Type B pancreatic cell (in vitro differentiated cells): Measurements from ENCODE around the gene DEDD. TPM values are rescaled to one million over a fixed set of nuclear protein-coding genes. Genes with fewer than 3 reads are reported as not detected.

ENCODE experiments used
- DNase-seq: peaks from one replicate; pipeline ENCODE4 v3.0.0; 2021; ENCODE audit warnings: mixed read lengths; ENCODE audit not compliant: unreplicated experiment; ENCODE audit errors: extremely low spot score
- H3K27ac Mint-ChIP-seq: 2 replicates; pipeline ENCODE4 v1.8.0; 2021; ENCODE audit warnings: mild to moderate bottlenecking, mixed read lengths
- H3K27me3 Mint-ChIP-seq: 2 replicates; pipeline ENCODE4 v1.8.0; 2021; ENCODE audit warnings: mixed read lengths
- H3K36me3 Mint-ChIP-seq: 2 replicates; pipeline ENCODE4 v1.8.0; 2021; ENCODE audit warnings: mixed read lengths
- H3K4me1 Mint-ChIP-seq: one replicate; pipeline ENCODE4 v1.8.0; 2021; ENCODE audit warnings: mixed read lengths; ENCODE audit not compliant: unreplicated experiment
- H3K4me3 Mint-ChIP-seq: 2 replicates; pipeline ENCODE4 v1.8.0; 2021; ENCODE audit warnings: mild to moderate bottlenecking, mixed read lengths
- H3K9me3 Mint-ChIP-seq: 2 replicates; pipeline ENCODE4 v1.8.0; 2021; ENCODE audit warnings: mixed read lengths
- long read RNA-seq: library from polyadenylated mRNA; unstranded; transcript quantifications from one replicate; pipeline ENCODE4 v2.0.0, GENCODE V29; 2020
- total RNA-seq: library from RNA; stranded (reverse); gene quantifications from 2 replicates; pipeline ENCODE4 v1.2.1, GENCODE V29; 2021; ENCODE audit warnings: low replicate concordance
- TF ChIP-seq, protein P1 (sequence below): fragments of 200-600 bp; sonication (generic); conservative IDR thresholded peaks from 2 replicates; pipeline ENCODE4 v1.5.0; 2021; ENCODE audit warnings: antibody characterized with exemption, mild to moderate bottlenecking

DEDD gene, protein sequence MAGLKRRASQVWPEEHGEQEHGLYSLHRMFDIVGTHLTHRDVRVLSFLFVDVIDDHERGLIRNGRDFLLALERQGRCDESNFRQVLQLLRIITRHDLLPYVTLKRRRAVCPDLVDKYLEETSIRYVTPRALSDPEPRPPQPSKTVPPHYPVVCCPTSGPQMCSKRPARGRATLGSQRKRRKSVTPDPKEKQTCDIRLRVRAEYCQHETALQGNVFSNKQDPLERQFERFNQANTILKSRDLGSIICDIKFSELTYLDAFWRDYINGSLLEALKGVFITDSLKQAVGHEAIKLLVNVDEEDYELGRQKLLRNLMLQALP
- 31.3 and 41.0 TPM in 2 replicates for total RNA-seq
- long read RNA-seq, transcript DEDD-202 (6 exons, 2,345 nt) = major isoform, 17 of 25 reads
- long read RNA-seq, partial matches to known transcripts = 1 of 25 reads
- long read RNA-seq, other reads (novel, unspliced or antisense) = 3 of 25 reads

DNA sequence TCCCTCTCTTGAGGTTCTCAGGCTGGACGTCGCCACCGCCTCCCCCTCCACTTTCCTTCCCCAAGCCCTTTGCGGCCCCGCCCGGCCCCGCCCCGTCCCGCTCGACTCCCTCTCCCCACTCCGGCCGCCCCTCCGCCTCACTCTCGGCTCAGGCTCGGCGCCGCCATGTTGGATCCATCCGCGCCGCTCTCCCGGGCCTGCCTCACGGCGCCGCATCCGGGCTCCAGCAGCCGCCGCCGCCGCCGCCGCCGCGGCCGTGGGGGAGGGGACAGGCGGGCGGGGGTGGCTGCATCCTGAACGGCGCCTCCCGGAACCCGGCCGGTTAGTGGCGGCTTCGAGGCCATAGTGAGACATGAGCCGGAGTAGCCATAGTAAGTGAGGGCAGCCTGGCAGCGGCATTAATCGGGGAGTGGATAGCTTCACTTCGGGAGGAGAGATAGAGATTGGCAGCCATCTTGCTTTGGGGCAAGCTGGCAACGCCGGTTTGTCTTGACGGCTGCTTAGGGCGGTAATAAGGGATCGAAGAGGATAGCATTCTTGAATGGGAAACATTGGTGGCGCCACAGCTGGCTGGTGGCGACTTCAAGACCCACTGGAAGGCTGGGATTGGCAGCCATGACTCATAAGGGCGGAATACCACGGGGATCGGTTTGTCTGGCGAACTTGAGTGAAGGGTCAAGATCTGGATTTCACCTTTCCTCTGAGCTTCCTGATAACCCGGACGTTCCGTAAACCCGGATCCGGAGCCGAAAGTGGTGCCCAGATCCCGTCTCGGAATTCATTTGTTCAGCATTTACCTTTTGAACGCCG lies at the start of gene DEDD:
Gene DEDD (minus strand): TSS at position 258 of the 810 bp plus-strand sequence. CDS start 8,205 bp downstream, outside the sequence.
- Mint-ChIP-seq H3K27me3 (no peaks in the 10 kb centered on the region), H3K9me3 (no peaks in the 10 kb centered on the region), H3K36me3 (peaks cover 13% of the 10 kb centered on the region), H3K27ac (peak within 1 kb of the TSS; percentile 88), H3K4me3 (no peak within 1 kb of the TSS), H3K4me1 (peaks cover 22% of the 10 kb centered on the region)
- peak; percentile 90 for DNase-seq
- TF ChIP-seq, protein P1, sequence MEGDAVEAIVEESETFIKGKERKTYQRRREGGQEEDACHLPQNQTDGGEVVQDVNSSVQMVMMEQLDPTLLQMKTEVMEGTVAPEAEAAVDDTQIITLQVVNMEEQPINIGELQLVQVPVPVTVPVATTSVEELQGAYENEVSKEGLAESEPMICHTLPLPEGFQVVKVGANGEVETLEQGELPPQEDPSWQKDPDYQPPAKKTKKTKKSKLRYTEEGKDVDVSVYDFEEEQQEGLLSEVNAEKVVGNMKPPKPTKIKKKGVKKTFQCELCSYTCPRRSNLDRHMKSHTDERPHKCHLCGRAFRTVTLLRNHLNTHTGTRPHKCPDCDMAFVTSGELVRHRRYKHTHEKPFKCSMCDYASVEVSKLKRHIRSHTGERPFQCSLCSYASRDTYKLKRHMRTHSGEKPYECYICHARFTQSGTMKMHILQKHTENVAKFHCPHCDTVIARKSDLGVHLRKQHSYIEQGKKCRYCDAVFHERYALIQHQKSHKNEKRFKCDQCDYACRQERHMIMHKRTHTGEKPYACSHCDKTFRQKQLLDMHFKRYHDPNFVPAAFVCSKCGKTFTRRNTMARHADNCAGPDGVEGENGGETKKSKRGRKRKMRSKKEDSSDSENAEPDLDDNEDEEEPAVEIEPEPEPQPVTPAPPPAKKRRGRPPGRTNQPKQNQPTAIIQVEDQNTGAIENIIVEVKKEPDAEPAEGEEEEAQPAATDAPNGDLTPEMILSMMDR = peak; percentile 26

DNA sequence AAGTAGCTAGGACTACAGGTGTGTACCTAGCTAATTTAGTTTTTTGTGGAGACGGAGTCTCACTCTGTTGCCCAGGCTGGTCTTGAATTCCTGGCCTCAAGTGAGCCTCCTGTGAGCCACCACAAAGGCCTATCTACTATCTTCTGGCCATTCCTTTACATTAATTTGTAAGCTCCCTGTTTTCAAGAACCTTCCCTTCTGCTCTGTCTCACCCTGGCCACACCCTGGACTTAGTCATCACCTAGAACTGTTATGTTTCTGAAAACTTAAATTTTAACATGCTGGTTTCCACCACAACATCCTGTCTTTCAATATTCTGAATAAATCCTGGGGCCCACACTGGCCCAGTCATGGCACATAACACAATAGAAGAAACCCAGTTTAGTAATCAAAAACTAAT lies 49.7 kb upstream of the DEDD start:
- Mint-ChIP-seq H3K36me3 (peaks cover 1% of the 10 kb centered on the region), H3K4me1 (peaks cover 9% of the 10 kb centered on the region), H3K27me3 (no peaks in the 10 kb centered on the region), H3K4me3 (no peak overlapping the region), H3K9me3 (no peaks in the 10 kb centered on the region), H3K27ac (no peak overlapping the region)
- TF ChIP-seq, protein P1 = no peak
- no peak for DNase-seq

DNA sequence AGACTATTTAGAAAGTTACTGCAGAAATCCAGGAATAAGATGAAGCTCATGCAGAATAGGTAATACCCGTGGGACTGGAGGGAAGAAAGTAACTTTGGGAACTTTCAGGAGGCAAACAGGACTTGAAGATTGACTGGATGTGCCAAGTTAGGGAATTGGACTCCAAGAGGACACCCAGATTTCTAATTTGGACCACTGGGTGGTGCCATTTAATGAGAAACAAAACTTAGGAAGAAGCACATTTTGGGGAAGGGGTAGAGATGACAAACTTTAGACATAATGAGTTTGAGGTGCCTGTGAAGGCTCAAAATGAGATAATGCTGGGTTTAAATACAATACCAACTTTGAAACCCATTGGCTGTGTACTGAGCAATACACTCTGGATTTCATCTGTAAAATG lies 48.2 kb upstream of the DEDD start:
- H3K27me3 Mint-ChIP-seq = no peaks in the 10 kb centered on the region
- H3K4me3 Mint-ChIP-seq = no peak overlapping the region
- TF ChIP-seq, protein P1 = peak; percentile 43

DNA sequence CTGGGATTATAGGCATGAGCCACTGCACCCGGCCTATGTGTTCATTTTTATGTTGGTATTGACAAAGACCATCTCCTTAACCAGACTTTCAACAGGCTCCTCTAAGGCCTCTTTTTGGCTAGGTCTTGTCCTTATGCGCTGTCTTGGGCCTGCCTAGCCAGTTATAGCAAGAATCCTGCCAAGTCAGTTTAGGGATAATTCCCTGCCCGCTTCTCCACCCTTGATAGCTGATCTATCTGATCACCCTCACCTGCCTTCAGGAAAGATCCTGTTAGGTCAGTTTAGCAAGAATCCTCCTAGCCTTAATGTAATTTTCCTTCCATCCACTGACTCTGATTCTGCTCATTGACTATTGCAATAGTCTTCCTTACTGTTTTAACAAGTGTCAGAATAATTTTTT lies 47.2 kb upstream of the DEDD start:
- TF ChIP-seq, protein P1 = no peak
- Mint-ChIP-seq H3K27me3 (no peaks in the 10 kb centered on the region), H3K4me1 (peaks cover 26% of the 10 kb centered on the region), H3K36me3 (peaks cover 7% of the 10 kb centered on the region), H3K27ac (peak overlapping the region; percentile 94), H3K9me3 (no peaks in the 10 kb centered on the region), H3K4me3 (peak overlapping the region; percentile 75)
- no peak for DNase-seq

More for the DNA sequence above, 48.2 kb upstream of the DEDD start:
- peak overlapping the region; percentile 28 for H3K27ac Mint-ChIP-seq
- H3K4me1 Mint-ChIP-seq = peaks cover 21% of the 10 kb centered on the region
- peaks cover 3% of the 10 kb centered on the region for H3K36me3 Mint-ChIP-seq
- no peak for DNase-seq
- no peaks in the 10 kb centered on the region for H3K9me3 Mint-ChIP-seq

DNA sequence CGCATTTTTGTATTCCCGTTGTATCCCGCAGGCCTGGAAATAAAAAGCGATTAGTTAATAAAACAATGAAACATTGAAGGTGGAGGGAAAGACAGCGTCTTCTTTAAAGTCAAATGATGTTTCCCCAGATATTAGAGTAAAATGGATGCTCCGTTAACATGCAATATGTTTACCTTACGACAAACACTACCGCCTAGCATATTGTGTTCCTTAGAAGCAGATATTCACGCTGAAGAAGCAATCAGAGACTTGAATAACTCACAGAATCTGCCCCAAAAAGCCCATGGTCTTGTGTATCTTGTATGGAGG lies 45.4 kb upstream of the DEDD start:
- TF ChIP-seq, protein P1 = peak; percentile 6
- DNase-seq = no peak
- Mint-ChIP-seq H3K4me1 (peaks cover 26% of the 10 kb centered on the region), H3K27me3 (no peaks in the 10 kb centered on the region), H3K27ac (peak overlapping the region; percentile 98), H3K9me3 (no peaks in the 10 kb centered on the region), H3K36me3 (peaks cover 18% of the 10 kb centered on the region), H3K4me3 (peak overlapping the region; percentile 100)
